ENCODE measurements around the gene HTR3D.

HTR3D gene, protein sequence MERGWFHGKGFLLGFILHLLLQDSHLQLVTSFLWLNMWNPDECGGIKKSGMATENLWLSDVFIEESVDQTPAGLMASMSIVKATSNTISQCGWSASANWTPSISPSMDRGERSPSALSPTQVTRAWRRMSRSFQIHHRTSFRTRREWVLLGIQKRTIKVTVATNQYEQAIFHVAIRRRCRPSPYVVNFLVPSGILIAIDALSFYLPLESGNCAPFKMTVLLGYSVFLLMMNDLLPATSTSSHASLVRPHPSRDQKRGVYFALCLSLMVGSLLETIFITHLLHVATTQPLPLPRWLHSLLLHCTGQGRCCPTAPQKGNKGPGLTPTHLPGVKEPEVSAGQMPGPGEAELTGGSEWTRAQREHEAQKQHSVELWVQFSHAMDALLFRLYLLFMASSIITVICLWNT

GRCh38 chr3:184031187-184031792, at the start of gene HTR3D:
Gene HTR3D (plus strand): TSS chr3:184031742. CDS start chr3:184031742, 0 bp downstream.
- H3K4me3 ChIP-seq (replicated peaks in 1 of 2; ENCODE audit: low read depth in 2 of 2, low read length in 2 of 2) = no peak within 1 kb of the TSS
- TF ChIP-seq, protein P1, sequence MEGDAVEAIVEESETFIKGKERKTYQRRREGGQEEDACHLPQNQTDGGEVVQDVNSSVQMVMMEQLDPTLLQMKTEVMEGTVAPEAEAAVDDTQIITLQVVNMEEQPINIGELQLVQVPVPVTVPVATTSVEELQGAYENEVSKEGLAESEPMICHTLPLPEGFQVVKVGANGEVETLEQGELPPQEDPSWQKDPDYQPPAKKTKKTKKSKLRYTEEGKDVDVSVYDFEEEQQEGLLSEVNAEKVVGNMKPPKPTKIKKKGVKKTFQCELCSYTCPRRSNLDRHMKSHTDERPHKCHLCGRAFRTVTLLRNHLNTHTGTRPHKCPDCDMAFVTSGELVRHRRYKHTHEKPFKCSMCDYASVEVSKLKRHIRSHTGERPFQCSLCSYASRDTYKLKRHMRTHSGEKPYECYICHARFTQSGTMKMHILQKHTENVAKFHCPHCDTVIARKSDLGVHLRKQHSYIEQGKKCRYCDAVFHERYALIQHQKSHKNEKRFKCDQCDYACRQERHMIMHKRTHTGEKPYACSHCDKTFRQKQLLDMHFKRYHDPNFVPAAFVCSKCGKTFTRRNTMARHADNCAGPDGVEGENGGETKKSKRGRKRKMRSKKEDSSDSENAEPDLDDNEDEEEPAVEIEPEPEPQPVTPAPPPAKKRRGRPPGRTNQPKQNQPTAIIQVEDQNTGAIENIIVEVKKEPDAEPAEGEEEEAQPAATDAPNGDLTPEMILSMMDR (IDR thresholded peaks at IDR 0.05; ENCODE audit: low read depth, low read length) = no peak
- no peak for DNase-seq (ENCODE audit: low read depth in 2 of 2)

DNA sequence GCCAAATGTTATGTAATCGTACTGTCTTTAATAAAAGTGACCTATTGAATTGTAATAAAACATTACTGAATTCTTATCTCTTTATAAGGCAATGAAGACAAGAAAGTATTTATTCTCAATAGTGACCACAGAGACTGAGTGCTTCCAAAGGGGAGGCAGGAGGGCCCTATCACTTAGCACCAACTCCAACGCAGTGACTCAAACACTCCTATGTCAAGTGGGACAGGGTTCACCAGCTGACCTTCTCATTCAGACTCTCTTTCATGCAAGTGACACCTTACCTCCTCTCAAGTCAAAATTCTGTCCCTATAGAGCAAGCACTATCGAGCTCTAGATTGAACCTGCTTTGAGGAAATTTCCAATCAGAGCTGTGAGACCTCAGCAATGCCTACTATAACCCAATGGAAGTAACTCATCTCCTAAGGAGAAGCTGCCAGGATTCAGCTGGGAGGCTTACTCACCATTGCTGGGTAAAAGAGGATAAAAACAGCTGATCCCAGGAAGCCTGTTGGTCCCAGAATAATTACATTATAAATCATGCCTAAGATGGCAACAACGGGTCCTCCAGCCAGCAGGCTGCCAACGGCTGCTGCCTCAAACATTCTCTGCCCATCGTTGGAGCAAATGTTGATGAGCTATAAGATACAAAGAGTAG, 49.4 kb upstream of the HTR3D start:
- no peak overlapping the region for H3K4me3 ChIP-seq (replicated peaks in 1 of 2; ENCODE audit: low read depth in 2 of 2, low read length in 2 of 2)
- TF ChIP-seq, protein P1 (IDR thresholded peaks at IDR 0.05; ENCODE audit: low read depth, low read length) = no peak
- DNase-seq (ENCODE audit: low read depth in 2 of 2) = no peak

DNA sequence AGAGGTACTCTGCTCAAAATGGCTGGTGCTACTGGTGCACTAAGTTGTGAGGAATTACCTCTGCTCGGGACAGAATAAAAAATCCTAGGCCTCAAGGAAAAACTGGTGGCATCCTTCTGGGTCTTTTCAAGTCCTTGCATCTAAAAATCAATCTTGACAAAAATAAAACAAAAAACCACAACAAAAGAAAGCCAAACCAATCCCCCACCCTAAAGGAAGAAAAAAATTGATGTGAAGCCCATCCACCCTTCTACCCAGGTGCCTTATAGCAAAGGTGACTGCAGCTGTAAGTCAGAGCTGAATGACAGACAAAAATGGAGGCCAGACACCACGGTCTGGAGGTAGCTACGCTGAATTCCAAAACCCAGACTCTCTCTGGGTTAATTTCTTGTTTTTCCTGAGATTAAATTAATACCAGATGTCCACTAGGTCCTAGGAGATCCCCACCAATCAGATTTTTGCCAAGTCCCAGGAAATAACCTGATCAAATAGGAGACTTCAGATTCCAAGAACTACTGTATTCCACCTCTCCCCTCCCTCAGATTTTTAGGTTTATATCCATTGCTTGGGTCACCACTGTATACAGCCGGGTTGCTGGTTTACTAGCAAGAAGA, 47.3 kb upstream of the HTR3D start:
- DNase-seq (ENCODE audit: low read depth in 2 of 2) = no peak
- H3K4me3 ChIP-seq (replicated peaks in 1 of 2; ENCODE audit: low read depth in 2 of 2, low read length in 2 of 2) = no peak overlapping the region
- TF ChIP-seq, protein P1 (IDR thresholded peaks at IDR 0.05; ENCODE audit: low read depth, low read length) = no peak

- no peak for DNase-seq (ENCODE audit: low read depth in 2 of 2)
- TF ChIP-seq, protein P1 (IDR thresholded peaks at IDR 0.05; ENCODE audit: low read depth, low read length) = no peak
- no peak overlapping the region for H3K4me3 ChIP-seq (replicated peaks in 1 of 2; ENCODE audit: low read depth in 2 of 2, low read length in 2 of 2)
These were observed 46.5 kb upstream of the HTR3D start for GRCh38 chr3:183984749-183985729.

GRCh38 chr3:183987000-183987600, 44.4 kb upstream of the HTR3D start:
- H3K4me3 ChIP-seq (replicated peaks in 1 of 2; ENCODE audit: low read depth in 2 of 2, low read length in 2 of 2) = no peak overlapping the region
- TF ChIP-seq, protein P1 (IDR thresholded peaks at IDR 0.05; ENCODE audit: low read depth, low read length) = no peak
- no peak for DNase-seq (ENCODE audit: low read depth in 2 of 2)
